Inflammatory macrophage treated with lipopolysaccharide for 4 hours (primary cell): ENCODE measurements around the gene ARHGAP42.

Experiments used
- DNase-seq: peaks from one replicate; pipeline ENCODE4 v3.0.0-alpha.2; 2020

ARHGAP42 gene

DNA sequence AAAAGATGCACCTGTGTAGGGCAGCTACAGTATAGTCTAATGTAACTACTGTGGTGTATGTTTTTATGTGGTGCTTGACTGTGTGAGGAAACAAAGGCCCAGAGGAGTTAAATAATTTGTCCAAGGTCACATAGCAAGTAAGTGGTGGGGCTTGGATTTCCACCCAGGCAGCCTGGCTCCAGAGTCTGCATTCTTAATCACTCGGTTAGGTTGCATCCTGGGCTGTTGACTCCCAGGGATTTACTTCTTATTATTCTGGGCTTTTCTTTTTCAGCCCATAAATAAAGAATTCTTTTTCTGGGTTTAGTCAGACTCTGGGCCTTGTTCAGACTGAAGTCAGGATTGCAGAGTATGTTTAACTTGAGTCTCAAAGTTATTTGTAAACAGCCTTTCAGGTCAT lies 82.1 kb downstream of the ARHGAP42 start:
- DNase-seq, result no peak

DNA sequence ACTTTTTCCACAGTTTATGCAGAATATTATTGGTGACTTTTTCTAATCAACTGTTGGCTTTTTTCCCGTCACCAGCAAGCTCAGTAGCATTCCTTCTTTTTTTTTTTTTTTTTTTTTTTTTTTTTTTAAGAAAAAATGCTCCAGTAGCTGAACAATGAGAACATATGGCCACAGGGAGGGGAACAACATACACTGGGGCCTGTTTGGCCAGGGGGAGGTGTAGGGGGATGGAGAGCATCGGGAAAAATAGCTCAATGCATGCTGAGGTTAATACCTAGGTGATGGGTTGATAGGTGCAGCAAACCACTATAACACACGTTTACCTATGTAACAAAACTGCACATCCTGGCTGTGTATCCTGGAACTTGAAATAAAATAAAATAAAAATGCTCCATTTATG lies 82.5 kb downstream of the ARHGAP42 start:
- no peak for DNase-seq

DNA sequence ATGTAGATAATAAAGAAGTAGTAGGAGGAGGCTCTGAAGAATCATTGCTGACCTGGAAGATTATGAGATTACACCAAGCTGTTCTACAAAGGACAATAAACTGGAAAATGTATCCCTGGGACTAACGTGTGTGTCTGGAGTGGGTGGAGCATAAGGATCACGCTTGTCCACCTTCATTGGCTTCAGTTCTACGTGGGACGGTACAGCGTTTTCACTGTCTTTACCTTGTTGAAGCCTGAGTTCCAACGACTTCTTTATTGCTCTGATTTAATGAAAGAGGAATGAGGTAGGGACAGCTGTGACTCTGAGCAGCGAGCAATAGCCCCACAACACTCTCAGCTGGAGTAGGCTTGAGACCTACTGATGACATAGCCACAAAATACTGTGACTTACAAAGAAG lies 87.0 kb downstream of the ARHGAP42 start:
- no peak for DNase-seq

DNA sequence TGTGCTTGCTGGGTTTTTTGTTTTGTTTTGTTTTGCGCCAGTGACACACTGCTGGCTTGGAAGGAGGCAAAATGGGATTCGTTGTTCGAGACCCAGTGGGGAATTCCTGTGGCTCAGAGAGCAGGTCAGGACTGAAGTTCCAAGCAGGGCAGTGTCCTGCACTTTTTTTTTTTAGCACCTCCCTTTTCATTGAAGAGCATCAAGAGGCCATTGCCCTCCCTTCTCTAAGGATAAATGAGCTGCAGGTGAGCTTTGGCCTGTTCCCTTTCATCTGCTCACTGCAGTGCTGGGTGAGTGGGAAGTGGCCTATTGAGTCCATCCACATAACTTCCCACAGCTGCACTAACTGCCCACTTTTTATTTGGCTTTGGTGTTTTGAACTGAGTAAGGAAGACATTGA lies 87.8 kb downstream of the ARHGAP42 start:
- DNase-seq, result no peak

DNA sequence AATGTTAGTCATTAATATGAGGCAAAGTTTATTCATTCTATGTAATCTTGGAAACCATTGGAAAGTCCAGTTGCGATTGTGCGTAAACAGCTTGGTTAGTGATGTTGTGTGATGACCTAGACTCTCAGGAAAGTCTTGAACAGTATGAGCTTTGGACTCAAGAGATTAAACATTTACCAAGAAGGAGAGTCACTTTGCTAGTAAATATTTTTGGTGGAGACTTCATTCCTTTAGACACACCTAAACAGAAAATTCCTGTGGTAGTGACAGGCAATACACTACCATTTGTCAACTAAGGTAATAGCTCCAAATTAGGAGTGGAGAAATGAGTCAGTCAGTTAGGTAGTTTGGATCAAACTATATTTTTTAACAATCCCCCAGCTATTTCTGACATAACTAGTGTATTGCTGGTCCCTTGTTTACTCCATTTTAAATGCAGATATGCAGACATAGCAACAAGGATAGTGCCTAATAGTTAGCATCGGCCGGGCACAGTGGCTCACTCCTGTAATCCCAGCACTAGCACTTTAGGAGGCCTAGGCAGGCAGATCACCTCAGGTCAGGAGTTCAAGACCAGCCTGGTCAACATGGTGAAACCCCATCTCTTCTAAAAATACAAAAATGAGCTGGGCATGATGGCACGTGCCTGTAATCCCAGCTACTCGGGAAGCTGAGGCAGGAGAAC lies 89.3 kb downstream of the ARHGAP42 start:
- DNase-seq, result no peak

DNA sequence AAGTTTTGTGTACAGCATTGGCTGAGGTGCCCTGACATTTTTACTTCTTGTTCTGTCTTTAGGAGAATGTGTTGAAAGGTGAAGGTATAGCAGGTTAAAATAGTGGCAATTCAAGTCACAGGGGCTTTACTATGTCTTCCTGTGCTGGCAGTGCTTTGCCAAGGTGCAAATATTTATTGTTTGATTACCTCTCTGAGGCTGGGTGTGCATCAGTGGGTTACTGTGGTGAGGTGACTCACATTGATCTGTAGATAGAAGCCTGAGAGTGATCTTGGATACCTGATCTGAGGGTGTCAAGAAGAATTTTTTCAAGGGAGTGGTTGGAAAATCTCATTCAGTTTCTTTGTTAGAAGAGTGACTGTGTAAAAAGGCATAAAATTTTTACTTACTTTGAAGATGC lies 90.0 kb downstream of the ARHGAP42 start:
- DNase-seq, result no peak

DNA sequence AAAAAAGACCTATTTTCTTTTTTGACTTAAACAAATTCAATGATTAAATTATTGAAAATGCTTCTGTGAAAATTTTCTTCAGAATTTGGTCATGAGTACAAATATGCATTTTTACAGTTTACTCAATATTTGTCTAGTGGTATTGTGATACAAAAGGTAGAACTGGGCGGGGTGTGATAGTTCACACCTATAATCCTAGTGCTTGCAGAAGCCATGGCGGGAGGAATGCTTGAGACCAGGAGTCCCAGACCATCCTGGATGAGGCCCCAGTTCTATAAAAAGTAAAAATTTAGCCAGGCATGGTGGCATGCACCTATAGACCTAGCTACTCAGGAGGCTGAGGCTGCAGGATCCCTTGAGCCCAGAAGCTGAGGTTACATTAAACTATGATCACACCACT lies 90.6 kb downstream of the ARHGAP42 start:
- no peak for DNase-seq

DNA sequence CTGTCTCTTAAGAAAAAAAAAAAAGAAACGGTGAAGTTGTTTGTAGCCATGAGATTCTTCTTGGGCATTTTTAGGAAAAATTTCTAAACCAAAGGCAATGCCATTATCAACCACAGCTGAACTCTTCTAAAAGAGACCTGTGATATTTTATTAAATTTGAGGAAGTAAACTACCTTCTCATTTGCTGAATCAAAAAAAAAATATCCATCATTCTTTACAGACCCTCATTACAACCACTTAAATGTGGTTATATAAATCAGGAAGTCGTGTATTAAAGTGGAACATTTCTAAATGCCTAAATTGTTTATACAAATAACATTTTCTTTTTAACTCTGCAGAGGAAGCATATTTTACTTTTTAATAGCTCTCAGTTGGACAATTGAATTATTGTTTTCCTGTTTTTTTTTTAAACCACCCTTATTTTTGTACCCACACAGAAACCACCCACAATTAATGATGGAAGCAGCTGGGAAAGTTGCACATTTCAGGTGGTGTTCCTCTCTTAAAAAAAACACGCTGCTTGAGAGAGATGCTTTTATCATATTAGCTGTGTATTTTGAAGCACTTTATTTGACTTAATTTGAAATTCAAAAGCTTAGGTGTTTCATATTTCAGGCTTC lies 91.2 kb downstream of the ARHGAP42 start:
- no peak for DNase-seq

DNA sequence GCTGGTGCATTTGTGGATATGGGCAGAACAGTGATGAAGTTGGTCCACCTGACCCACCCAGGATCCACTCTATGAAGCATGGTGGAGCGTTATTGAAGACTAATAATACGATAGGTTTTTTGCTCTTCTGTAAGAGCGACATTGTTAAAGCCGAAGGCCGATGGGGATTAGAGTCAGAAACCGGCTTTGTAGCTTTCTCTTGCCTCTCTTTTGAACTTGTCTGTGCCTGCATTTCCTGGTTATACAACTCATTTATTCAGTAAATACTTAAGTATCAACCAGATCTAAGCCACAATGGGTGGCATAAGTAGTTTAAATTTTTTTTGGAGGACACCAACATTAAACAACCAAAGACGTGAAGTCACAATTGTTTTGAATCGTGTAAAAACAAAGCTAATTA lies 93.4 kb downstream of the ARHGAP42 start:
- no peak for DNase-seq

DNA sequence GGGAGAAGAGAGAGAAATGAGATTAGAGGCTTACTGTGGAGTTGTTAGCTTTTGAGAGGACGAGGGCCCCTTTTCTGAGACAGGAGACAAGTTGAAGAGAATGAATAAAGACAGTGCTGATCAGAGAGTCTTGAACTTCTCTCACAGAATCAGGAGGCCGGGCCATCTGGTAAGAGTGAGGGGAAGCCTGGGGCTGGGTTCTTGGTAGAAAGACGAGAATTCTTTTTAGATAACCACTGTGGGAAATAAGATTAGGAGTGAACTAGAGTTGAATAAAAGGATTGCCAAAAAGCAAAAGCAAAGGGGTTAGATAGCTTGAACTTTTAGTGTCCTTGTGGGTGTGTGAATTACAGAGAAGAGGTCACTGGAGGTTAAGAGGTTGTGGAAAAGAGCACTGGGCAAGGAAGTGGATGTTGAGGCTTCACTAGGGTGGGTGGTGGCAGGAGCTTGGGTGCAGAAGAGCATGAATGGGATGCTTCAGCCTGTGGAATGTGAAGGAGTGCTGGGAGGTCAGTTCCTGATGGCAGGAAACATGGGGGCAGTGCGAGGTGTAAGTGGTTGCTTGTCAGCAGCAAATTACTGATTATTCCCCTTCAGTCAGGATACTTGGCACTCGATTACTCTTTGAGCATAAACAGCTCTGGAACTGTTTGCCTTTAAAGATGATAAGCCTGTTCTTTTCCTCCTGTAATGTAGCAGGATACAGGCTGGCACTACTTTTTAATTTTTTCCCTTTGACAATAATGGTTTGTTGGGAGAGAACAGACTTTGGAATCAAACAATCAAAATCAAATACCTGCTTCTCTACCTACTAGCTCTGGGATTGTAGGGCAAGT lies 98.3 kb downstream of the ARHGAP42 start:
- DNase-seq, result no peak

DNA sequence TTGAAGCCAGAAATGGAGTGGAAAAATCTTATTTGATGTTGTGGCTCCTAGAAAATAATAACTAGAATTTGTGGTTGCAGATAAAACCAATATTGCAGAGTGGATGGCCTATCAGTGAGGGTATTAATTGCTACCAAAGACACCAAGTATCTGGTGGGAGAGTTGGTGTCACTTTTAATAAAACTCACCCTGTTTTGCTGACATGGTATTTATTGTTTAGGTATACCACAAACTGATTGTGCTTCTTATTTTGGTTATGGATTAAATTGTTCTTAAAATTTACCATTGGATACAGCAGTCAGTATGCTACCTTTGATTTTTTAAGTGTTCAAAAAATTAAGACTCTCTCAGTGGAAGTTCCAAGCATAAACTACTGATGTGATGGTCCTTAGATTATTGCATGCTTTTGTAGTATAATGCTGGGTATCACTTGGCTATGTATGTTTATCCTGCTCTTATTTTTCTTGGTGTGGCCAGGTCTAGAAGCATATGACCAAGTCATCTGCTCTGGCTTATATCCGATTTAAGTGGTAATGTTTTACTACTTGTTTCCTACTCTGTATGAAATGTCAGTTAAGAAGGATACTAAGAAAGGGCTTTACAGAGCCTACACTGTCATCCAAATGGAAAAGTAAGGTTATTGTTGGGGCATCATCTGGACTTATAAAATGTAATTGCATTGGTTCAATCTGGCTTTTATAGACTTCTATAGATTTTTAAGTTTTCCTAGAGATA lies 101.6 kb downstream of the ARHGAP42 start:
- no peak for DNase-seq

DNA sequence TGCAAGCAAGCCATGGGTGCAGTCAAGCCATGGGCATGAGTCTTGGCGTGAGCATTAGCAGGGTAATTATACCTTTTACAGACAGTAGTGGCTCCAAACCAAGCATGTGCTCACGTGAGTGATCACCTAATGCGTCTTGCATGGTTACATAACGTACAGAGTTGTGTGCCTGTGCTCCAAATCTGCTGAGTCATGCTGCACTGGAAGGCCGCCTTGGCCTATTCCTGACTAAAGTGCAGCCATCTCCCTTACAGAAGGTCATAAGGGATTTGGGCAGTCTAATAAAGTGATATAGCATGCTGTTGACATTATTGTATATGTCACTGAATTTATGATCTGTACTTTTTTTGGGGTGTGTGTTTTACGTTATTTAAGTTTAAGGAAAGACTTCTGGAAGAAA lies 102.4 kb downstream of the ARHGAP42 start:
- DNase-seq, result no peak

DNA sequence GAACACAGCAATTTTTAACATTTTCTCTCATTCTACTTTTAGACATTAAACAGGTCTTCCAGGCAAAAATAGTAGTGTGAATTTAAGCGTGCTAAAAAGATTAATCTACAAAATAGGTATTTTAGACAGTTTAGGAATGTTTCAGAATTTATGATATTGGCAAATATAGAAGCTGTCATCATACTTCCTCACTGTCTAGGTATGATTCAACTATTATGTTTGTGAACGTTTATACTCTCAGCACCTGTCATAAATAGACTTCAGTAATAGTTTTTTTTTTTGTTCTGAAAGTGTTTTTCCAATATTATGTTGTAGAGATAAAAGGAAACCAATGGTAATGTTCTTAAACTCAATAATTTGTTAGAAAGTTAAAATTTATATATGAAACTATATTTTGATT lies 103.0 kb downstream of the ARHGAP42 start:
- no peak for DNase-seq

DNA sequence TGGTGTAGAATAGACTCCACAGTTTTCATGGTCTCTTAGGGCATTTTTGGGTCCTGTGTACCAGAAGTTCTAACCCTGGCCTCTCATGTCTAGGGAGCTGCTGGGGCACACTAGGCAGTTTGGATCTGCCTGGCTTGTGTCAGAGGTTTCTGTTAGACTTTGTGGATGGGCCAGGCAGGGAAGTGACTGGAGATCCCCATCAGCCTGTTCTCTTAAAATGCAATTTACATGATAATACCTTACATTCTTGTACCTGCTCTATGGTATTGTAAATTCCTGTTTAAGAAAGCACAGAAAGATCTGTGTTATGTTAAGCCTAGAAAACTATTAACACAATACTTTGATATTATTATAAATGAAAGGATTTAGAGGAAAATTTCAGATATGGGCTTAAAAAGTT lies 104.0 kb downstream of the ARHGAP42 start:
- DNase-seq, result no peak

DNA sequence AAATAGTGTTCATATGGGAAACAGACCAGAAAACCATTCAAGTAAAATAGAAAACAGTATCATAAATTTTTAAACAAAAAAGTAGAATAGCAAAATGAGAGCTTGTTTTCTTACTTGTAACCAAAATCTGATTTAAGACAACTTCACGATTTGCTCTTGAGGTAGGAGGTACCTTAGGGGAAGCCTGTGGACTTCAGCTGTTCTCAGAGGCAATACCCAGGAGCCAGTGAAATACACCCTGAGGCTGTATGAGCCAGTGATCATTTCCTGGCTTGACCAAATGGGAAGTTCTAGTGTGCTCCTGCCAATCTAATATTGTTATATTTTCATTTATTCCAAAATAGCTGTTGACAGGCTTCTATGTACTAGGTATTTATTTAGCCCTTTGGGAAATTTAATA lies 104.8 kb downstream of the ARHGAP42 start:
- DNase-seq, result no peak

DNA sequence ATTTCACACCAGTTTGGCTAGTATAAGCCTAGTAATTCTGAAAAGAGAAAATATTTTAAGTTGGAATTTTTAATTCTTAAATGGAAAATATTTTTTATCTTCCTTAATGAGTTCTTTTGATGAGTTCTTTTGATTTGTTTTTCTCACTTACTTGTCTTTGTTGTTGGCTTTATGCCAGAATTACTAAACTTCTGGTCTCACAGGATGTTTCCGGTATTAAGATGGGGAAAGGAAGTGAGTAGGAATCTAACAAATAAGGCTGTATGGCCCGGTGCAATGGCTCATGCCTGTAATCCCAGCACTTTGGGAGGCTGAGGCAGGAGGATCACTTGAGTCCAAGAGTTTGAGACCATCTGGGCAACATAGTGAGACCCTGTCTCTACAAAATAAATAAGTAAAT lies 106.4 kb downstream of the ARHGAP42 start:
- no peak for DNase-seq

DNA sequence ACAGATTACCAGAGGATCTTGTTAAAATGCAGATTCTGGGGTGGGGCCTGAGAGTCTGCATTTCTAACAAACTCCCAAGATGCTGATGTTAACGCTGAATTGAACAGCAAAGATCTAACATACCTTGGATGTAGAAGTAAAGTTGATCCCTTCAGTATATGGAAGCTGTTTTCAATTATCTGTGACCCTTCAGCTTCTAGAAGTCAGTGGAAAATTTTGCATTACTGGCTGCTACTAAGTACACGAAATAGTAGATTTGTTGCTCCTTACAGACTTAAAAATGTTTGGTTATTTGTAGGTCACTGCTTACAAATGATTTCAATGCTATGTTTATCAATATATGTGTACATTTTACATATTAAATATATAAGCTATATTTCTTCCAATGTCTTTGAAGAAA lies 107.4 kb downstream of the ARHGAP42 start:
- DNase-seq, result no peak

DNA sequence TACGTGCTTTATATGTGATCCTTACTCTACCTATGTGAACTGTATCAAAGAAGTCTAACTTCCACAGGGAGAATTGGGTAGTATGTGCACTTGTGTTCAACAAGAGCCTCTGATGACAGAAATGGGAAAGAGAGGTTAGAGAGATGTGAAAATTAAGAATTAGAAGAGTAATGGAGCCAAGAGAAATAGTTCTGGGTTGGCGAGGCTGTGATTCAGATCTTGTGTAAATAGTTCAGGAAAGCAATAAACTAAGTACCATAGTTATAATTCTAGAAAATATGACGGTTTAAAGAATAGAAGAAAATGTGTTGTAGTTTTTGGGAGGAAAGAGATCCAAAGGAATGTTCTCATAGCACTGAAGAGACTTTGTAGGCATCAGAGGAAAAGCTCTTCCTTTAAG lies 112.4 kb downstream of the ARHGAP42 start:
- no peak for DNase-seq

DNA sequence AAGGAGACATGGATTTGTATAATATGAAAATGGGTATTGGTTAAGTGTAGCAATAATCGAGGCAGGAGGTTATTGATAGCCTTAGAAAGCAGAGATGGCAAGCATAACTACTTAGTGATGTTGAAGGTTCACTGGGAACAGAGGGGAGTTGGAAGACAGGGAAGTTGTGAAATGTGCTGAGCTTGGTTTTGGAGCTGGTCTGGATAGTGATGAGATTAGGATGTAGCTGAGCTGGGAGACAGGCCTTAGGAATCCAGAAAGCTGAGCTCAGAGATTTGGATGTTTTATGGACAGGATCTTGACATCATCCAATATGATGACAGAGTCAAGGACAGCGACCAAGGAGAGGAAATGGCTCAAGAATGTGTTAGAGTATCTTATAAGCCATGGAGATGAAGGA lies 113.1 kb downstream of the ARHGAP42 start:
- DNase-seq, result no peak

DNA sequence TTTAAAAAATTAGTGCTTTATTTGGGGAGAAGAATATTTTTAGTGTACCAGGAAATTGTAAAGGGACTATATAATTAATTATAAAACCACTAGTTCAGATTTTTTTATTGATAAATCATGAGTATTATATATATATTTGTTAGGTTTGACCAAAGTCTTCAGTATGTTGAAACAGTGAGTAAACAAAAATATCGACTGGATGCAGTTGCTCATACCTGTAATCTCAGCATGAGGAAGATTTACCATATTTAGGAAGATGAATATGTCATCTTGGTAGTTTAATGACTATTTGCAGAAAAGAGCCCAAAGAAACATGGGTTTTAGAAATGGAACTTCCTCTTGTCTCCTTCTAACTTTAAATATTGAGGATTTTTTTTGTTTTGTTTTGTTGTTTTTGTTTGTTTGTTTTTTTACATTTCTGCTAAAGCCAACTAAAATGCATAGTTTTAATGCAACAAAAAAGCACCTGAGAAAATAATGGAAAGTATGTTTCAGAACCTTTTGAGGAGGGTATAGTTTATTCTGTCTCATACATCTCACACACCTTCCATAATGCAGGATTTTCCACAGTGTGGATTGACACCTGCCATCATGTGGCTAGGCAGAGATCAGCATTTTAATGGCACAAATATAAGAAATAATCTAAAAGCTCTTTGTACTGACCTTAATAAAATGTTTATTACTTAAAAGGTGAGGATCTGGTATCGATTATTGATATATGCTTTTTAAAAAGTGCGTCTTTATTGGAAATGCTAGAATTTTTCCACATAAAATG lies 114.3 kb downstream of the ARHGAP42 start:
- DNase-seq, result no peak

DNA sequence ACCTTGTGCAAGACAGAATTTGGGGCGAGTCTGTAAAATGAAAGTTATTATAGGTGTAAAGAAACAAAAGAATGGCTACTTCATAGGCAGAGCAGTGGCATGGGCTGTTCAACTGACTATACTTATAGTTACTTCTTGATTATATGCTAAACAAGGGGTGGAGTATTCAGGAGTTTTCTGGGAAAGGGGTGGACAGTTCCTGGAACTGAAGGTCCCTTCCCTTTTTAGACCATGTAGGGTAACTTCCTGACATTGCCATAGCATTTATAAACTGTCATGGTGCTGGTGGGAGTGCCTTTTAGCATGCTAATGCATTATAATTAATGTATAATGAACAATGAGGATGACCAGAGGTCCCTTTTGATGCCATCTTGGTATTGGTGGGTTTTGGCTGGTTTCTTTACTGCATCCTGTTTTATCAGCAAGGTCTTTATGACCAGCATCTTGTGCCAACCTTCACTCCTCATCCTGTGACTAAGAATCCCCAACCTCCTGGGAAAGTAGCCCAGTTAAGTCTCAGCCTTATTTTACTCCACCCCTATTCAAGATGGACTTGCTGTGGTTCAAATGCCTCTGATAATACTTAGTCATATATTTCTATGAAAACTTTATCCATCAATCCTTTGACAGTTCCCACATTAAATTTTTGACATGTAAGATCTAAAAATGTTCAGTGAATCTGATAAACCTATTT lies 118.6 kb downstream of the ARHGAP42 start:
- DNase-seq, result no peak

DNA sequence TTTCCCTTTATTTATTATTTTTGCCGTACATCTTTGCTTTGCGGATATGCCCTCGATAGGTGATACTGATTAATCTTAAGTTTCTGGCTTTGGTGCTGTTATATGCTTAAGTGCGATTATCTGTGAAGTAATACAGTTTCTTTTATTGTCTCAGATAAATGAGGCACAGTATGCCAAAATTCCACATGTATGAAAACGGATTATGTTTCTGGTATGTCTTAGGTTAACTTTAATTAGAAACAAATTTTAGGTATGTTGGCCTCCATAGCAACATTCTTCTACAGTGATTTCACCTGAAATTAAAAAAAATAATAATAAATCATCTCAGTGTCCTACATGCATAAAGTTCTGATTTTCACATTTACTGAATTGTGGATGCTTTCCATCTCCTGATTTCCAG lies 119.2 kb downstream of the ARHGAP42 start:
- no peak for DNase-seq
